Mucosa of rectum (tissue), 2 donors: ENCODE results near the gene SBF1.

Experiments used
- H3K27ac ChIP-seq, 2 donors: one replicate each; pipeline ENCODE4 v1.7.0; 2013; ENCODE audit warnings: inconsistent platforms in 2 of 2, low read depth in 2 of 2, low read length in 2 of 2
- H3K27me3 ChIP-seq, 2 donors: one replicate each; pipeline ENCODE4 v1.7.0; 2013; ENCODE audit warnings: low read length in 2 of 2; ENCODE audit not compliant: control insufficient read depth in 2 of 2, insufficient read depth in 2 of 2
- H3K36me3 ChIP-seq, 2 donors: one replicate each; pipeline ENCODE4 v1.7.0; 2013; ENCODE audit warnings: low read length in 2 of 2; ENCODE audit not compliant: control insufficient read depth in 2 of 2, insufficient read depth in 2 of 2
- H3K4me1 ChIP-seq, 2 donors: one replicate each; pipeline ENCODE4 v1.7.0; 2013; ENCODE audit warnings: low read length in 2 of 2, mild to moderate bottlenecking in 1 of 2; ENCODE audit not compliant: control insufficient read depth in 2 of 2, insufficient read depth in 2 of 2
- H3K4me3 ChIP-seq, 2 donors: one replicate each; pipeline ENCODE4 v1.7.0; 2013; ENCODE audit warnings: low read length in 2 of 2
- H3K9ac ChIP-seq, 2 donors: one replicate each; pipeline ENCODE4 v1.7.0; 2013; ENCODE audit warnings: low read length in 2 of 2, low read depth in 1 of 2, mild to moderate bottlenecking in 1 of 2
- H3K9me3 ChIP-seq, 2 donors: one replicate each; pipeline ENCODE4 v1.7.0; 2013; ENCODE audit warnings: low read length in 2 of 2; ENCODE audit not compliant: control insufficient read depth in 2 of 2
- donor health status: healthy.
- donor health status: Normal muscosa, but diverticular disease.

SBF1 gene

DNA sequence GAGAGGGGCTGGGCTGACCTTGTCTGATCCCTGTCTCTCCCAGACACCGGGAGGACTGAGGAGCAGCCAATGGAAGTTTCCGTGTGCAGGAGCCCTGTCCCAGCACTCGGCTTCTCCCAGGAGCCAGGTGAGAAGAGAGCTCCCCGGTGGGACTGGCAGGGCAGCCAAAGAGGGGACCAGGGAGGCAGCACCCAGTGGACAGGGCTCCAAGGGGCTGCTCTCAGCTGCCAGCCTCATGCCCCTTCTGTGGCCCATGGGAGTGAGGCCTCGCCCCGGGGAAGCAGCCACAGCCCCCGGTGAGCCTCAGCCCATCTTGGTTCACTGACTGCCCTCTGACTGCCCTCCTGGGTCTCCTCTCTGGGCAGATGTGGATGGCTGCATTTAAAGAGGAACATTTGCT is 43.8 kb upstream of the SBF1 start:
- Histone ChIP-seq H3K4me1 (peaks cover 5 to 10% of the 10 kb centered on the region in 2 donors), H3K9ac (no peak overlapping the region), H3K9me3 (no peaks in the 10 kb centered on the region), H3K27me3 (no peaks in the 10 kb centered on the region), H3K36me3 (peaks cover 50 to 58% of the 10 kb centered on the region in 2 donors), H3K4me3 (no peak overlapping the region), H3K27ac (no peak overlapping the region)

DNA sequence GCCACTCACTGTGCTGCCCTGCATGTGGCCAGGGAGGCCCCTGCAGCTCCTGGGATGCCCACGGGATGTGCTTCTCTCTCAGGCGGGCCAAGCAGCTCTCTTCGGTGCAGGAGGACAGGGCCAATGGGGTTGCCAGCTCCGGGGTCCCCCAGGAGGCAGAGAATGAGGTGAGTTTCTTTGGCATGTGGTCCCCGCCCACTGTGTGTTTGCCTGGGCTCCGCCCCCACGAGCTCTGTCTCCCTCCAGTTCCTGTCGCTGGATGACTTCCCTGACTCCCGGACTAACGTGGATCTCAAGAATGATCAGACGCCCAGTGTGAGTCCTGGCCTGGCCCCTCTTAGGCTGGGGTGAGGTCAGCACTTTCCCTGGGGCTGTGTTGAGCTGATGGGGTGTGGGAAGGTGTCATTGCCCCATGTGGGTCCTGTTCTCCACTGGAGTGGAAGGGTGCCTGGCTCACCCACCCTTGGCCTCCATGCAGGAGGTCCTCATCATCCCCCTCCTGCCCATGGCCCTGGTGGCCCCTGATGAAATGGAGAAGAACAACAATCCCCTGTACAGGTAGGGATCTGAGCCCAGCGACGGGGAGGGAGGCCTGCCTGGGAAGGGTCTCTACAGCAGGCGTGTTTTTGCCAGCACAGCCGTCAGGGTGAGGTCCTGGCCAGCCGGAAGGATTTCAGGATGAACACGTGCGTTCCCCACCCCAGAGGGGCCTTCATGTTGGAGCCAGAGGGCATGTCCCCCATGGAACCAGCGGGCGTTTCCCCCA is 42.8 kb upstream of the SBF1 start:
- H3K4me3 ChIP-seq, result no peak overlapping the region
- no peaks in the 10 kb centered on the region for H3K27me3 ChIP-seq
- no peaks in the 10 kb centered on the region for H3K9me3 ChIP-seq
- peaks cover 43 to 49% of the 10 kb centered on the region in 2 donors for H3K36me3 ChIP-seq
- peaks cover 0 to under 1% of the 10 kb centered on the region in 2 donors for H3K4me1 ChIP-seq
- H3K9ac ChIP-seq, result no peak overlapping the region
- no peak overlapping the region for H3K27ac ChIP-seq

DNA sequence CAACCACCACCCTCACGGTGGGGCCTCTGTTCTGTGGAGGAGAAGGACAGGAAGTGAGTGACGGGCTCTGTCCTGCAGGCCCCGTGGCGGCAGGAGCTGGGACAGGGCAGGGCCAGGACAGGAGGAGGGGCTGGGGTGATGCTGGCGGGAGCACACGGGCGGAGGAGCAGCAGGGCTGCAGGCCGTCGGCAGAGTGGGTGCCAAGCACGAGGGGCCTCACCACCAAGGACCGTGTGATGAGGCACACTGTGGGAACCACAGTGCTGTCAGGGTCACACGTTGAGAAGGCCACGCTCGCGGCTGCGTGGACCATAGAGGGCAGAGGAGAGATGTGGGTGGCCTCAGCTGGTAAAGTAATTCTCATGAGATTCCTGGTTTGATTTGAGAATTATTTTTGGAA is 42.1 kb upstream of the SBF1 start:
- Histone ChIP-seq H3K4me3 (no peak overlapping the region), H3K9ac (no peak overlapping the region), H3K27ac (no peak overlapping the region), H3K4me1 (no peaks in the 10 kb centered on the region), H3K9me3 (no peaks in the 10 kb centered on the region), H3K27me3 (no peaks in the 10 kb centered on the region), H3K36me3 (peaks cover 38 to 42% of the 10 kb centered on the region in 2 donors)

DNA sequence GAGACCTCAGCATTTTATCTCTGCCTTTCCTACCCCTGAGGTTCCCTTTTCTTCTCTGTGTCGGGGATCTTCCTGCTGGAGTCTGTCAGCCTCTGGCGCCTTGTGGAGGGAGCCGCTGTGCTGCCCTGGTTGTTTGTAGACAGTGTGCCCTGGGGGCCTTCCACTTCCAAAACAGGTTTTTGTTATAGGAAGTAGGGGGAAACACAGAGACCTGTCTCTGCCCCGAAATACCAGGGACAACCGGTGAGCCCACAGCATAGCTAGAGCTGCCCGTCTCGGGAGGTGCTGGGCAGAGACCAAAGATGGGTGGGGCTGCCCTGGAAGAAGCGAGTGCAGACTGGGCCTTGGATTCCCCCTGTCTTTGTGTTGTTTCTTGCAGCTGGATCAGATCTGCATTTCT is 41.2 kb upstream of the SBF1 start:
- Histone ChIP-seq H3K9me3 (no peaks in the 10 kb centered on the region), H3K36me3 (peaks cover 31 to 34% of the 10 kb centered on the region in 2 donors), H3K4me1 (no peaks in the 10 kb centered on the region), H3K9ac (no peak overlapping the region), H3K27ac (no peak overlapping the region), H3K27me3 (no peaks in the 10 kb centered on the region), H3K4me3 (no peak overlapping the region)

DNA sequence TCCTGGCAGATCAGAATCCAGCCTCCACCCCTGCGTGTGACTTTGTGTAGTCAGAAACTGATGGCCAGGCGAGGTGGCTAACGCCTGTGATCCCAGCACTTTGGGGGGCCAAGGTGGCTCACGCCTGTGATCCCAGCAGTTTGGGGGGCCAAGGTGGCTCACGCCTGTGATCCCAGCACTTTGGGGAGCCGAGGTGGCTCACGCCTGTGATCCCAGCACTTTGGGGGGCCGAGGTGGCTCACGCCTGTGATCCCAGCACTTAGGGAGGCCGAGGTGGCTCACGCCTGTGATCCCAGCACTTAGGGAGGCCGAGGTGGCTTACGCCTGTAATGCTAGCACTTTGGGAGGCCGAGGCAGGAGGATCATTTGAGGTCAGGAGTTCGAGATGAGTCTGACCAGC is 38.3 kb upstream of the SBF1 start:
- Histone ChIP-seq H3K4me1 (peaks cover 8 to 11% of the 10 kb centered on the region in 2 donors), H3K9me3 (no peaks in the 10 kb centered on the region), H3K27ac (no peak overlapping the region), H3K9ac (no peak overlapping the region), H3K36me3 (peaks cover 17 to 23% of the 10 kb centered on the region in 2 donors), H3K27me3 (no peaks in the 10 kb centered on the region), H3K4me3 (no peak overlapping the region)

DNA sequence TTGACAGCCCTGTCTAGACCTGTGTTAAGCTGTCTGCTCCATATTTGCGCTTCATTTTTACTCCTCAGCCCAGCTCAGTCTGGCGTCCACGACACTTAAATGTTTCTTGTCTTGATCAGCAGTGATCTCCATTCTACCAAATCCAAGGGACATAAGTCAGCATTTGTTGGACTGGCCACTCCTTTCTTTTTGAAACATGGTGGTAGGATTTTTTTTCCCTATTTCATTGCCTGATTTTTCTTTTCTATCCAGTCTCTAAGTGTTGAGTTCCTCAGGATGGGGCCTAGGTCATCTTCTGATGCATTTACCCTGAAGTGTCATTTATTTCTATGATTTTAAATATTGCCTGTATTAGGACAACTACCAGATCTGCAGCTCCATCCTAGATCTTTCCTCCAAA is 34.1 kb upstream of the SBF1 start:
- no peaks in the 10 kb centered on the region for H3K9me3 ChIP-seq
- H3K4me3 ChIP-seq, result peak overlapping the region; percentile 80 to 82
- peak overlapping the region; percentile 87 to 88 for H3K27ac ChIP-seq
- no peaks in the 10 kb centered on the region for H3K27me3 ChIP-seq
- peaks cover 14 to 20% of the 10 kb centered on the region in 2 donors for H3K4me1 ChIP-seq
- peak overlapping the region; percentile 65 to 77 for H3K9ac ChIP-seq
- H3K36me3 ChIP-seq, result peaks cover 7 to 11% of the 10 kb centered on the region in 2 donors

DNA sequence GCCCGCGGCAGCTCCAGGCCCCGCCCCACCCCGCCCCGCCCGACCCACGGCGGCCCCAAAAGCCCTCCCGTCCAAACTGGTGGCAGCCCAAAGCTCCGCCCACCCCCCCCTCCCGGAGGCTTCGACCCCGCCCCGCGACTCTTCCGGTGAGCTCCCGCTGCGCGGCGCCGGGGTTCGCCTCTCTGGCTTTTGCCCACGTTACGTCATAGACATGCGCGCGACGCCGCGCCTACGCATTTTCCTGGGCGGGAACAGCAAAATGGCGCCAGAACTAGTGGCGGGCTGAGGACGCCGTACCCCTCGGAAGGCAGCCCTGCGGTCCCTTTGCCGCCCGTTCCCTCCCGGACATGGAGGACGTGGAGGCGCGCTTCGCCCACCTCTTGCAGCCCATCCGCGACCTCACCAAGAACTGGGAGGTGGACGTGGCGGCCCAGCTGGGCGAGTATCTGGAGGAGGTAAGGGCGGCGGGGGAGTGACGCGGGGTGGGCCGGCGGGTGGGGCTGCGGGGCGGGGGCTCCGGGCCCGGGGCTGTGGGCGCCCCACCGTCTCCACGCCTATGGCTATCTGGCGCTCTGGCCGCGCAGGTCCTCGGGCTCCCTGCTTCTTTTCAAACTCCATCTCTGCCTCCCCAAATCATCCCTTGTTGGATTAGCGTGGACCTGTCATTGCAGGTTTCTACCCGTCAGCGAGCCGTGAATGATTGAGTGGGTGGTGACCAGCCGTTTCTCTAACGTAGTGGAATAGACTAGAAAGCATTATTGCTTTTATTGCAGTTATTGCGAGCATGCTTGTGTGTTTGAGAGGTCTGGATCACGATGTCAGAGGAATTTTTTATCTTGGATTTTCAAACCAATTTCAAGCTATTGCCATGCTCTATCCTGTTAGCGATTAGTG is 33.4 kb upstream of the SBF1 start, which contains the start of gene NCAPH2:
Gene NCAPH2 (plus strand): TSS at position 234 of the 894 bp plus-strand sequence. CDS start 114 bp downstream, at position 348.
- peaks cover 7 to 11% of the 10 kb centered on the region in 2 donors for H3K36me3 ChIP-seq
- peak within 1 kb of the TSS; percentile 87 to 89 for H3K27ac ChIP-seq
- H3K9ac ChIP-seq, result peak within 1 kb of the TSS; percentile 71 to 93
- no peaks in the 10 kb centered on the region for H3K9me3 ChIP-seq
- H3K4me1 ChIP-seq, result peaks cover 14 to 20% of the 10 kb centered on the region in 2 donors
- peak within 1 kb of the TSS; percentile 80 to 96 for H3K4me3 ChIP-seq
- H3K27me3 ChIP-seq, result no peaks in the 10 kb centered on the region

DNA sequence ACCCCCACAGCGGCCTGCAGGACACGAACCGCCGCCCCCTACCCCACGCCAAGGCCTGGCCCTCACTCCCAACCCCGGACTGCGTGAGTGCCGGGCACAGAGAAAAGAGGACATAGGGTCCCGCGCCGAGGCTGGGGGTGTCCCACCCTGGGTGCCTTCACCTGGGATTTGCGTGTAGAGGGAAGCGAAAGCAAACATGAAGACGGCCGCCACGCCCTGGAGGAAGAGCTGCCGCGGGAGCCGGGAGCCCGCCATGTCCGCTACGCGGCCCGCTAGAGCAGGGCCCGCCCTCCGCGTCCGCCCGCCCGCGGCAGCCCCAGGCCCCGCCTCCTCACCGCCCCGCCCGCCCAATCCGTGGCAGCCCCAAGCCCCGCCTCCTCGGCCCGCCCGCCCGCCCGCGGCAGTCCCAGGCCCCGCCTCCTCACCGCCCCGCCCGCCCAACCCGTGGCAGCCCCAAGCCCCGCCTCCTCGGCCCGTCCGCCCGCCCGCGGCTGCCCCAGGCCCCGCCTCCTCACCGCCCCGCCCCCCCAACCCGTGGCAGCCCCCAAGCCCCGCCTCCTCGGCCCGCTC is 32.7 kb upstream of the SBF1 start, which contains the start of gene LMF2:
Gene LMF2 (minus strand): TSS at position 282 of the 570 bp plus-strand sequence. CDS start 27 bp downstream, at position 255.
- Histone ChIP-seq H3K27ac (peak within 1 kb of the TSS; percentile 87 to 89), H3K36me3 (peaks cover 10 to 12% of the 10 kb centered on the region in 2 donors), H3K4me1 (peaks cover 14 to 20% of the 10 kb centered on the region in 2 donors), H3K27me3 (no peaks in the 10 kb centered on the region), H3K9ac (peak within 1 kb of the TSS; percentile 71 to 93), H3K9me3 (no peaks in the 10 kb centered on the region), H3K4me3 (peak within 1 kb of the TSS; percentile 80 to 96)

DNA sequence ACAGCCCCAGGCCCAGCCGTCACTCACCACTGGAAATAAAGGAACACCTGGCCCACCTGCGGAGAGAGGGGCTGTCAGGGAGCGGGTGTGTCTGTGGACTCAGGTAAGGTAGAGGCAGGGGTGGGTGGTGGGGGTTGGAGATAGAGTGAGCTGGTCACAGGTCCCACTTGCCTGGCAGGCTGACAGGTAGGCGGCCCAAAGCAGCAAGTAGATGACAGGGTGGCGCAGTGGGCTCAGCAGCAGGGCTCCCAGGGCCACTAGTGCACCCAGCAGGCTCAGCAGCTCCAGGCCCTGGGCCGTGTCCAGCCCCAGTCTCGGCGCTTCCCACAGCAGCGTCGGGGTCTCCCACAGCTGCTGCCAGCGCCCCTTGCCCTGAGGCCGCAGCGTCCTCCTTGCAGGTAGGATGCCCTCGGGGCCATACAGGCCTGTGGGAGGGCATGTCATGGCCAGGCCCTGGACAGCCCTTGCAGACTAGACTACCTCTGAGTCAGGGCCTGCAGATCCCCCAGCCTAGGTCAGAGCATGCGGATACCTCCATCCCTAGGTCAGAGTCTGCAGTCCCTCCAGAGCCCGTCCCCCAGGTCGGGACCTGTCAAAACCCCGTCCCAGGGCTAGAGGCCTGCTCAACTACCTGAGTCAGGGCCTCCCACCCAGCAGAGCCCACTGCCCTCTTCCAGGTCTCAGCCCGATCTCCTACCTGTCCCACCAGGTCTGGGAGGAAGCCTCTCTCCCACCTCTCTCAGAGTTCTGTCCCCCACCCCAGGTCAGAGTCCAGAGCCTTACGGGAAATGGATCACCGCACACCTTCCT is 32.0 kb upstream of the SBF1 start:
- Histone ChIP-seq H3K4me1 (peaks cover 14 to 20% of the 10 kb centered on the region in 2 donors), H3K27ac (peak overlapping the region; percentile 70 to 89), H3K36me3 (peaks cover 10 to 13% of the 10 kb centered on the region in 2 donors)

More for the DNA sequence above, 32.0 kb upstream of the SBF1 start:
- peak overlapping the region; percentile 80 to 96 for H3K4me3 ChIP-seq
- peak overlapping the region; percentile 71 to 93 for H3K9ac ChIP-seq
- H3K27me3 ChIP-seq, result no peaks in the 10 kb centered on the region
- no peaks in the 10 kb centered on the region for H3K9me3 ChIP-seq
